Stomach smooth muscle (tissue), 2 donors: ENCODE results near the gene IGLL5.

Source experiments
- H3K27ac ChIP-seq: one replicate; pipeline ENCODE4 v1.7.0; 2013; ENCODE audit warnings: mild to moderate bottlenecking, low read length, inconsistent platforms
- H3K27me3 ChIP-seq, 2 donors: one replicate each; pipeline ENCODE4 v1.7.0; 2013; ENCODE audit warnings: low read length in 2 of 2; ENCODE audit not compliant: insufficient read depth in 2 of 2, control insufficient read depth in 1 of 2
- H3K36me3 ChIP-seq, 2 donors: one replicate each; pipeline ENCODE4 v1.7.0; 2013; ENCODE audit warnings: low read length in 2 of 2; ENCODE audit not compliant: control insufficient read depth in 2 of 2, insufficient read depth in 2 of 2
- H3K4me1 ChIP-seq: one replicate; pipeline ENCODE4 v1.7.0; 2013; ENCODE audit warnings: low read length; ENCODE audit not compliant: control insufficient read depth, insufficient read depth
- H3K4me3 ChIP-seq, 2 donors: one replicate each; pipeline ENCODE4 v1.7.0; 2013; ENCODE audit warnings: low read length in 2 of 2
- H3K9ac ChIP-seq, 2 donors: one replicate each; pipeline ENCODE4 v1.7.0; 2013; ENCODE audit warnings: low read length in 2 of 2, mild to moderate bottlenecking in 1 of 2
- H3K9me3 ChIP-seq, 2 donors: one replicate each; pipeline ENCODE4 v1.7.0; 2013; ENCODE audit warnings: low read length in 2 of 2; ENCODE audit not compliant: control insufficient read depth in 2 of 2
- donor health status: healthy.
- donor health status: Pancreatic carcinoma.

The IGLL5 gene

GRCh38 chr22:22939588-22940368 lies 52.2 kb downstream of the IGLL5 start:
- no peak overlapping the region for H3K9ac ChIP-seq
- no peak overlapping the region for H3K27ac ChIP-seq
- H3K36me3 ChIP-seq = no peaks in the 10 kb centered on the region
- H3K4me1 ChIP-seq = no peaks in the 10 kb centered on the region
- H3K4me3 ChIP-seq = no peak overlapping the region
- no peaks in the 10 kb centered on the region for H3K9me3 ChIP-seq
- H3K27me3 ChIP-seq = peaks cover 0 to 9% of the 10 kb centered on the region in 2 donors

- Histone ChIP-seq H3K9me3 (no peaks in the 10 kb centered on the region), H3K4me1 (no peaks in the 10 kb centered on the region), H3K9ac (no peak overlapping the region), H3K27me3 (peaks cover 0 to 9% of the 10 kb centered on the region in 2 donors), H3K27ac (no peak overlapping the region), H3K36me3 (no peaks in the 10 kb centered on the region), H3K4me3 (no peak overlapping the region)
Observed at GRCh38 chr22:22940961-22941605, 53.5 kb downstream of the IGLL5 start.

- H3K9ac ChIP-seq = no peak overlapping the region
- H3K27ac ChIP-seq = no peak overlapping the region
- H3K4me1 ChIP-seq = no peaks in the 10 kb centered on the region
- H3K27me3 ChIP-seq = peaks cover 0 to 9% of the 10 kb centered on the region in 2 donors
- no peaks in the 10 kb centered on the region for H3K9me3 ChIP-seq
- no peak overlapping the region for H3K4me3 ChIP-seq
- no peaks in the 10 kb centered on the region for H3K36me3 ChIP-seq
Observed at GRCh38 chr22:22941831-22942510, 54.4 kb downstream of the IGLL5 start.

GRCh38 chr22:22942511-22943329 lies 55.1 kb downstream of the IGLL5 start:
- Histone ChIP-seq H3K27ac (no peak overlapping the region), H3K4me1 (no peaks in the 10 kb centered on the region), H3K36me3 (no peaks in the 10 kb centered on the region), H3K9ac (no peak overlapping the region), H3K4me3 (no peak overlapping the region), H3K9me3 (no peaks in the 10 kb centered on the region), H3K27me3 (peaks cover 0 to 9% of the 10 kb centered on the region in 2 donors)

GRCh38 chr22:22943521-22944267 lies 56.1 kb downstream of the IGLL5 start:
- Histone ChIP-seq H3K27ac (no peak overlapping the region), H3K36me3 (no peaks in the 10 kb centered on the region), H3K4me3 (no peak overlapping the region), H3K9me3 (no peaks in the 10 kb centered on the region), H3K4me1 (no peaks in the 10 kb centered on the region), H3K27me3 (peaks cover under 1 to 9% of the 10 kb centered on the region in 2 donors), H3K9ac (no peak overlapping the region)

GRCh38 chr22:22944268-22944985 lies 56.8 kb downstream of the IGLL5 start:
- H3K9ac ChIP-seq = no peak overlapping the region
- no peaks in the 10 kb centered on the region for H3K36me3 ChIP-seq
- H3K4me1 ChIP-seq = no peaks in the 10 kb centered on the region
- no peak overlapping the region for H3K27ac ChIP-seq
- no peak overlapping the region for H3K4me3 ChIP-seq
- H3K27me3 ChIP-seq = peaks cover 6 to 9% of the 10 kb centered on the region in 2 donors
- H3K9me3 ChIP-seq = no peaks in the 10 kb centered on the region

GRCh38 chr22:22945195-22945594 lies 57.6 kb downstream of the IGLL5 start:
- H3K36me3 ChIP-seq = no peaks in the 10 kb centered on the region
- H3K4me1 ChIP-seq = no peaks in the 10 kb centered on the region
- peaks cover 6 to 11% of the 10 kb centered on the region in 2 donors for H3K27me3 ChIP-seq
- H3K9me3 ChIP-seq = no peaks in the 10 kb centered on the region
- no peak overlapping the region for H3K9ac ChIP-seq
- no peak overlapping the region for H3K4me3 ChIP-seq
- no peak overlapping the region for H3K27ac ChIP-seq
